K562 (cell line): ENCODE results near the gene TKTL2. TPM values are rescaled to one million over a fixed set of nuclear protein-coding genes. Genes with fewer than 3 reads are reported as not detected.

Source experiments
- BRCA1 ChIP-seq, 2 experiments: fragments of 450-650 bp in 1 of 2; sonication (generic) in 1 of 2; formaldehyde crosslinking in 1 of 2; IDR thresholded peaks; 2 replicates each; pipeline versions ENCODE4 v1.5.0 to v1.6.1; 2017 to 2020; ENCODE audit warnings: mild to moderate bottlenecking in 1 of 2, missing genetic modification reagents in 1 of 2
- ERF ChIP-seq: fragments of 450-650 bp; formaldehyde crosslinking; IDR thresholded peaks from 2 replicates; pipeline ENCODE4 v1.4.0; 2020; ENCODE audit warnings: mild to moderate bottlenecking, mixed read lengths
- FOXA3 ChIP-seq, 2 experiments: fragments of 450-650 bp in 1 of 2; sonication (generic) in 1 of 2; formaldehyde crosslinking; IDR thresholded peaks in 1 of 2; conservative IDR thresholded peaks in 1 of 2; 2 replicates each; pipeline versions ENCODE4 v1.4.0 to v1.8.0; 2020 to 2022; ENCODE audit warnings: mild to moderate bottlenecking in 2 of 2, missing genetic modification reagents in 1 of 2
- GATA2 ChIP-seq: sonication (generic); formaldehyde crosslinking; IDR thresholded peaks from 2 replicates; pipeline ENCODE4 v1.4.0; 2020; ENCODE audit warnings: mild to moderate bottlenecking, missing genetic modification reagents
- MEF2D ChIP-seq: conservative IDR thresholded peaks from 2 replicates; pipeline ENCODE4 v1.6.1; 2016; ENCODE audit warnings: low read depth, missing genetic modification characterization, missing compliant biosample characterization
- NR4A1 ChIP-seq, 2 experiments: fragments of 250-450 bp in 1 of 2; fragments of 450-650 bp in 1 of 2; sonication (Bioruptor Pico) in 1 of 2; IDR thresholded peaks; 2 replicates each; pipeline versions ENCODE4 v1.4.0 to v1.6.1; 2016 to 2020; ENCODE audit warnings: mild to moderate bottlenecking in 2 of 2, missing compliant biosample characterization in 1 of 2, missing genetic modification characterization in 1 of 2, moderate library complexity in 1 of 2
- PTRF ChIP-seq: fragments of 450-650 bp; IDR thresholded peaks from 2 replicates; pipeline ENCODE4 v1.6.1; 2016; ENCODE audit warnings: mild to moderate bottlenecking, missing genetic modification characterization, missing compliant biosample characterization
- SIN3B ChIP-seq: fragments of 450-650 bp; IDR thresholded peaks from 2 replicates; pipeline ENCODE4 v1.6.1; 2017; ENCODE audit warnings: low read depth, mild to moderate bottlenecking, moderate library complexity
- SP1 ChIP-seq: sonication (generic); formaldehyde crosslinking; IDR thresholded peaks from 2 replicates; pipeline ENCODE4 v1.8.1; 2022; ENCODE audit warnings: mild to moderate bottlenecking, missing genetic modification reagents
- STAG1 ChIP-seq: sonication (generic); formaldehyde crosslinking; IDR thresholded peaks from 2 replicates; pipeline ENCODE4 v1.5.0; 2020; ENCODE audit warnings: missing genetic modification reagents, borderline replicate concordance
- TEAD2 ChIP-seq: fragments of 450-650 bp; IDR thresholded peaks from 2 replicates; pipeline ENCODE4 v1.6.1; 2016; ENCODE audit warnings: missing genetic modification characterization, control low read depth, missing compliant biosample characterization
- ZNF133 ChIP-seq: fragments of 250-450 bp; sonication (Bioruptor Pico); IDR thresholded peaks from 2 replicates; pipeline ENCODE4 v1.4.0; 2020; ENCODE audit warnings: mild to moderate bottlenecking
- polyA plus RNA-seq, 8 experiments: library from polyadenylated mRNA; depleted of rRNA in 4 of 8; stranded (reverse) in 5 of 8; unstranded in 3 of 8; fragments of >200 nt; fragmentation: Nextera tagmentation in 2 of 8; fragmentation: Illumina TruSeq in 1 of 8; extraction: Ambion mirVana in 2 of 8; extraction: Trizol in 1 of 8; gene quantifications; 2 replicates each; pipeline versions ENCODE4 v1.2.1 to v1.2.3, GENCODE V29; 2011 to 2014; ENCODE audit warnings: inconsistent platforms in 1 of 8, missing spikeins in 1 of 8
- total RNA-seq, 7 experiments: library from RNA; depleted of rRNA in 6 of 7; stranded (reverse); fragments of >200 nt in 6 of 7; fragmentation: Illumina TruSeq in 2 of 7; extraction: Trizol in 2 of 7; gene quantifications; 2 replicates each; pipeline versions ENCODE4 v1.2.1 to v1.2.3, GENCODE V29; 2011 to 2021; ENCODE audit warnings: low replicate concordance in 1 of 7
- TF ChIP-seq, protein P1 (sequence below): fragments of 250-450 bp; sonication (Bioruptor Pico); IDR thresholded peaks from 2 replicates; pipeline ENCODE4 v1.9.0; 2021; ENCODE audit warnings: mild to moderate bottlenecking
- TF ChIP-seq, protein P2 (sequence below): fragments of 250-450 bp; sonication (Bioruptor Pico); IDR thresholded peaks from 2 replicates; pipeline ENCODE4 v1.5.1; 2021; ENCODE audit warnings: mild to moderate bottlenecking
- TF ChIP-seq, protein P3 (sequence below): fragments of 450-650 bp; IDR thresholded peaks from 2 replicates; pipeline ENCODE4 v1.6.1; 2016; ENCODE audit warnings: borderline replicate concordance
- TF ChIP-seq, protein P4 (sequence below): IDR thresholded peaks from 2 replicates; pipeline ENCODE4 v1.6.1; 2014; ENCODE audit warnings: antibody characterized with exemption
- TF ChIP-seq, protein P5 (sequence below): fragments of 450-650 bp; IDR thresholded peaks from 2 replicates; pipeline ENCODE4 v1.7.0; 2016; ENCODE audit warnings: borderline replicate concordance
- TF ChIP-seq, protein P6 (sequence below): sonication (generic); formaldehyde crosslinking; IDR thresholded peaks from 2 replicates; pipeline ENCODE4 v1.8.0; 2022; ENCODE audit warnings: missing genetic modification reagents, mild to moderate bottlenecking, borderline replicate concordance

TKTL2 gene
- total and polyA plus RNA-seq, 9 of the 15 experiments (the other 6 are each of a cell fraction or from before 2014, with no cell fraction given): 0.03 to 0.31 (median 0.09) TPM; not detected in 1

DNA sequence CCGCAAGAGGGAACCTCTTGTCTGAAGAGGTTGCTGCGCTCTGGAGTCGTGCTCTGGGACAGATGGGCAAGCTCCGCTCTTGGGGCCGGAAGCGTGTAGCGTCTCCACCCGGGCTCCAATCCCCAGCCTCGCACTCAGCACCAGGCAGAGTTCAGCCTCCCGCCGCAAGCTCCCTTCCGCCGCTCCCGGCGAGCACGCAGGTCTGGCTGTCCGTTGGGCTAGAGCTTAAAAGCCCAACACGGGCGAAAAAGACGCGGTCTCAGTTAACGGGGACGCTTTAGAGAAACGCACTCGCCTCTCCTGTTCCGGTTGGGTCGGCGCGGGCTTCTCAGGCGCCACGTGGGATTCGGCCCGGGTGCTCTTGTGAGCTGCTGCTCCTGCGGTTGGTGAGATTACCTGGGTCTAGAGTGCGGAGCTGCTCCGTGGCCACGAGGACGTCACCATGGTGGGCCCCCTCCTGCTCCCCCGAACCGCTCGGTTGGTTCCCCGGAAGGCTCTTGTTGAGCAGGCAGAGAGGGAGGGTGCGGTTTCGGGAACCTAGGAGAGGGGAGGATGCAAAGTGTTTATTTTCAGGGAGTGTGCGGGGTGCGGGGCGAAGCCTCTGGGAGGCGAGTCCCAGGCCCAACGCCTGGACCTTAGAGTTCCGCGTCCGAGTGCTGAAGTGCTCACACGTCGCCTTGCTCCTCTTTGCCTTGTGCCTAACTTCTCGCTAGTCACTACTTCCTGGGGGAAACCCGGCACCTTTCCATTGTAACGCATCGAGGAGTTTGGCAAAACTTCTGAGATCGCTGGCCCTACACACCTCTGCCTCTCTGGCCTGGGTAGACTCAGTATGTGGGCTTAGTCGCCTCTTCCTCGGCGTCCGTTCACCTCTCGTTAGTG is 21.0 kb upstream of the TKTL2 start, which contains the start of gene TMA16 (continued):
- TF ChIP-seq NR4A1 (CRISPR knock-in tag; IDR thresholded peaks at IDR 0.05): no peak
- 0 out of 2 replicates have a peak, but pooled peaks have one; percentile 71 for TF ChIP-seq NR4A1 (tag; IDR thresholded peaks at IDR 0.05)
- TF ChIP-seq, protein P1, sequence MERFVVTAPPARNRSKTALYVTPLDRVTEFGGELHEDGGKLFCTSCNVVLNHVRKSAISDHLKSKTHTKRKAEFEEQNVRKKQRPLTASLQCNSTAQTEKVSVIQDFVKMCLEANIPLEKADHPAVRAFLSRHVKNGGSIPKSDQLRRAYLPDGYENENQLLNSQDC (CRISPR knock-in tag): peak; percentile 18; the same call in 1 of the 2 replicates
- TF ChIP-seq, protein P2, sequence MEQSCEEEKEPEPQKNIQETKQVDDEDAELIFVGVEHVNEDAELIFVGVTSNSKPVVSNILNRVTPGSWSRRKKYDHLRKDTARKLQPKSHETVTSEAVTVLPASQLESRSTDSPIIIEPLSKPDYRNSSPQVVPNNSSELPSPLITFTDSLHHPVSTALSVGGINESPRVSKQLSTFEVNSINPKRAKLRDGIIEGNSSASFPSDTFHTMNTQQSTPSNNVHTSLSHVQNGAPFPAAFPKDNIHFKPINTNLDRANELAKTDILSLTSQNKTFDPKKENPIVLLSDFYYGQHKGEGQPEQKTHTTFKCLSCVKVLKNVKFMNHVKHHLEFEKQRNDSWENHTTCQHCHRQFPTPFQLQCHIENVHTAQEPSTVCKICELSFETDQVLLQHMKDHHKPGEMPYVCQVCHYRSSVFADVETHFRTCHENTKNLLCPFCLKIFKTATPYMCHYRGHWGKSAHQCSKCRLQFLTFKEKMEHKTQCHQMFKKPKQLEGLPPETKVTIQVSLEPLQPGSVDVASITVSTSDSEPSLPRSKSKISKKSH (CRISPR knock-in tag): no peak
- TF ChIP-seq MEF2D (tag): 0 out of 2 replicates have a peak, but pooled peaks have one; percentile 27
- TF ChIP-seq, protein P3, sequence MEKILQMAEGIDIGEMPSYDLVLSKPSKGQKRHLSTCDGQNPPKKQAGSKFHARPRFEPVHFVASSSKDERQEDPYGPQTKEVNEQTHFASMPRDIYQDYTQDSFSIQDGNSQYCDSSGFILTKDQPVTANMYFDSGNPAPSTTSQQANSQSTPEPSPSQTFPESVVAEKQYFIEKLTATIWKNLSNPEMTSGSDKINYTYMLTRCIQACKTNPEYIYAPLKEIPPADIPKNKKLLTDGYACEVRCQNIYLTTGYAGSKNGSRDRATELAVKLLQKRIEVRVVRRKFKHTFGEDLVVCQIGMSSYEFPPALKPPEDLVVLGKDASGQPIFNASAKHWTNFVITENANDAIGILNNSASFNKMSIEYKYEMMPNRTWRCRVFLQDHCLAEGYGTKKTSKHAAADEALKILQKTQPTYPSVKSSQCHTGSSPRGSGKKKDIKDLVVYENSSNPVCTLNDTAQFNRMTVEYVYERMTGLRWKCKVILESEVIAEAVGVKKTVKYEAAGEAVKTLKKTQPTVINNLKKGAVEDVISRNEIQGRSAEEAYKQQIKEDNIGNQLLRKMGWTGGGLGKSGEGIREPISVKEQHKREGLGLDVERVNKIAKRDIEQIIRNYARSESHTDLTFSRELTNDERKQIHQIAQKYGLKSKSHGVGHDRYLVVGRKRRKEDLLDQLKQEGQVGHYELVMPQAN: peak; percentile 97; the same call in 1 of the 2 replicates
- peak; percentile 74 for TF ChIP-seq SP1 (CRISPR knock-in tag)
- peak; percentile 84 for TF ChIP-seq SIN3B
- TF ChIP-seq, protein P4, sequence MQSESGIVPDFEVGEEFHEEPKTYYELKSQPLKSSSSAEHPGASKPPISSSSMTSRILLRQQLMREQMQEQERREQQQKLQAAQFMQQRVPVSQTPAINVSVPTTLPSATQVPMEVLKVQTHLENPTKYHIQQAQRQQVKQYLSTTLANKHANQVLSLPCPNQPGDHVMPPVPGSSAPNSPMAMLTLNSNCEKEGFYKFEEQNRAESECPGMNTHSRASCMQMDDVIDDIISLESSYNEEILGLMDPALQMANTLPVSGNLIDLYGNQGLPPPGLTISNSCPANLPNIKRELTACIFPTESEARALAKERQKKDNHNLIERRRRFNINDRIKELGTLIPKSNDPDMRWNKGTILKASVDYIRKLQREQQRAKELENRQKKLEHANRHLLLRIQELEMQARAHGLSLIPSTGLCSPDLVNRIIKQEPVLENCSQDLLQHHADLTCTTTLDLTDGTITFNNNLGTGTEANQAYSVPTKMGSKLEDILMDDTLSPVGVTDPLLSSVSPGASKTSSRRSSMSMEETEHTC: no peak
- no peak for TF ChIP-seq TEAD2 (tag)
- no peak for TF ChIP-seq ZNF133 (CRISPR knock-in tag)
- no peak for TF ChIP-seq PTRF (tag)
- no peak for TF ChIP-seq ERF (CRISPR knock-in tag)
- no peak for TF ChIP-seq BRCA1 (IDR thresholded peaks at IDR 0.05)
- no peak for TF ChIP-seq BRCA1 (CRISPR knock-in tag; IDR thresholded peaks at IDR 0.05)
- TF ChIP-seq, protein P5, sequence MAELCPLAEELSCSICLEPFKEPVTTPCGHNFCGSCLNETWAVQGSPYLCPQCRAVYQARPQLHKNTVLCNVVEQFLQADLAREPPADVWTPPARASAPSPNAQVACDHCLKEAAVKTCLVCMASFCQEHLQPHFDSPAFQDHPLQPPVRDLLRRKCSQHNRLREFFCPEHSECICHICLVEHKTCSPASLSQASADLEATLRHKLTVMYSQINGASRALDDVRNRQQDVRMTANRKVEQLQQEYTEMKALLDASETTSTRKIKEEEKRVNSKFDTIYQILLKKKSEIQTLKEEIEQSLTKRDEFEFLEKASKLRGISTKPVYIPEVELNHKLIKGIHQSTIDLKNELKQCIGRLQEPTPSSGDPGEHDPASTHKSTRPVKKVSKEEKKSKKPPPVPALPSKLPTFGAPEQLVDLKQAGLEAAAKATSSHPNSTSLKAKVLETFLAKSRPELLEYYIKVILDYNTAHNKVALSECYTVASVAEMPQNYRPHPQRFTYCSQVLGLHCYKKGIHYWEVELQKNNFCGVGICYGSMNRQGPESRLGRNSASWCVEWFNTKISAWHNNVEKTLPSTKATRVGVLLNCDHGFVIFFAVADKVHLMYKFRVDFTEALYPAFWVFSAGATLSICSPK: no peak
- no peak for TF ChIP-seq FOXA3 (CRISPR knock-in tag; conservative IDR thresholded peaks at IDR 0.05 in 1 of 2, IDR thresholded peaks at IDR 0.05 in 1 of 2)
- TF ChIP-seq, protein P6, sequence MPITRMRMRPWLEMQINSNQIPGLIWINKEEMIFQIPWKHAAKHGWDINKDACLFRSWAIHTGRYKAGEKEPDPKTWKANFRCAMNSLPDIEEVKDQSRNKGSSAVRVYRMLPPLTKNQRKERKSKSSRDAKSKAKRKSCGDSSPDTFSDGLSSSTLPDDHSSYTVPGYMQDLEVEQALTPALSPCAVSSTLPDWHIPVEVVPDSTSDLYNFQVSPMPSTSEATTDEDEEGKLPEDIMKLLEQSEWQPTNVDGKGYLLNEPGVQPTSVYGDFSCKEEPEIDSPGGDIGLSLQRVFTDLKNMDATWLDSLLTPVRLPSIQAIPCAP (CRISPR knock-in tag): 0 out of 2 replicates have a peak, but pooled peaks have one; percentile 46
- no peak for TF ChIP-seq GATA2 (CRISPR knock-in tag)
- TF ChIP-seq STAG1 (CRISPR knock-in tag): no peak
